ENCODE data around the gene SLAMF1.
"Not testable (repeated sequence)": the region's sequence is repeated elsewhere in the genome, so short reads cannot be mapped to it uniquely, and the experiment has no call there.

Gene SLAMF1

GRCh38 chr1:160640359-160641123 is 6.3 kb downstream of the SLAMF1 start:
- DNase-seq (ENCODE audit: low spot score): no peak

- DNase-seq (ENCODE audit: low spot score): no peak
These were observed 7.2 kb downstream of the SLAMF1 start for GRCh38 chr1:160639652-160640051.

GRCh38 chr1:160638926-160639325 is 7.9 kb downstream of the SLAMF1 start:
- no peak for DNase-seq (ENCODE audit: low spot score)

GRCh38 chr1:160638540-160638857 is 8.3 kb downstream of the SLAMF1 start:
- no peak for DNase-seq (ENCODE audit: low spot score)

GRCh38 chr1:160637821-160638539 is 8.9 kb downstream of the SLAMF1 start:
- DNase-seq (ENCODE audit: low spot score): no peak

GRCh38 chr1:160637065-160637464 is 9.8 kb downstream of the SLAMF1 start:
- DNase-seq (ENCODE audit: low spot score): no peak

GRCh38 chr1:160636547-160636946 is 10.3 kb downstream of the SLAMF1 start:
- no peak for DNase-seq (ENCODE audit: low spot score)

- DNase-seq (ENCODE audit: low spot score): no peak
These were observed 10.8 kb downstream of the SLAMF1 start for GRCh38 chr1:160636076-160636475.

GRCh38 chr1:160634543-160635491 is 12.0 kb downstream of the SLAMF1 start:
- DNase-seq (ENCODE audit: low spot score): no peak

- DNase-seq (ENCODE audit: low spot score): no peak
These were observed 13.4 kb downstream of the SLAMF1 start for GRCh38 chr1:160633330-160633903.

- DNase-seq (ENCODE audit: low spot score): no peak
These were observed 14.7 kb downstream of the SLAMF1 start for GRCh38 chr1:160631983-160632625.

GRCh38 chr1:160630523-160631451 is 16.1 kb downstream of the SLAMF1 start:
- DNase-seq (ENCODE audit: low spot score): no peak

GRCh38 chr1:160629286-160630210 is 17.3 kb downstream of the SLAMF1 start:
- peak; percentile 62 for DNase-seq (ENCODE audit: low spot score)

- DNase-seq (ENCODE audit: low spot score): no peak
These were observed 18.0 kb downstream of the SLAMF1 start for GRCh38 chr1:160628799-160629263.

GRCh38 chr1:160627677-160628289 is 19.1 kb downstream of the SLAMF1 start:
- not testable (repeated sequence) for DNase-seq (ENCODE audit: low spot score)

- no peak for DNase-seq (ENCODE audit: low spot score)
These were observed 20.1 kb downstream of the SLAMF1 start for GRCh38 chr1:160626509-160627342.

GRCh38 chr1:160625725-160626498 is 20.9 kb downstream of the SLAMF1 start:
- peak; percentile 29 for DNase-seq (ENCODE audit: low spot score)

All from Ammon's horn (tissue), 1 donor.